AG09309 (cell line): ENCODE measurements around the gene TIMELESS.
"Not testable (repeated sequence)": the region's sequence is repeated elsewhere in the genome, so short reads cannot be mapped to it uniquely, and the experiment has no call there.

Source experiments
- DNase-seq: peaks from one replicate; pipeline ENCODE4 v3.0.0-alpha.2; 2010; ENCODE audit warnings: low read depth
- H3K4me3 ChIP-seq: 2 replicates; pipeline ENCODE4 v1.5.1; 2011; ENCODE audit warnings: mild to moderate bottlenecking, low read depth, low read length, moderate library complexity; ENCODE audit not compliant: control insufficient read depth
- TF ChIP-seq, protein P1 (sequence below): IDR thresholded peaks from 2 replicates; pipeline ENCODE4 v1.5.1; 2011; ENCODE audit warnings: mild to moderate bottlenecking, low read depth, low read length, inconsistent platforms; ENCODE audit not compliant: insufficient read depth, control insufficient read depth; ENCODE audit errors: missing control alignments

TIMELESS gene, protein sequence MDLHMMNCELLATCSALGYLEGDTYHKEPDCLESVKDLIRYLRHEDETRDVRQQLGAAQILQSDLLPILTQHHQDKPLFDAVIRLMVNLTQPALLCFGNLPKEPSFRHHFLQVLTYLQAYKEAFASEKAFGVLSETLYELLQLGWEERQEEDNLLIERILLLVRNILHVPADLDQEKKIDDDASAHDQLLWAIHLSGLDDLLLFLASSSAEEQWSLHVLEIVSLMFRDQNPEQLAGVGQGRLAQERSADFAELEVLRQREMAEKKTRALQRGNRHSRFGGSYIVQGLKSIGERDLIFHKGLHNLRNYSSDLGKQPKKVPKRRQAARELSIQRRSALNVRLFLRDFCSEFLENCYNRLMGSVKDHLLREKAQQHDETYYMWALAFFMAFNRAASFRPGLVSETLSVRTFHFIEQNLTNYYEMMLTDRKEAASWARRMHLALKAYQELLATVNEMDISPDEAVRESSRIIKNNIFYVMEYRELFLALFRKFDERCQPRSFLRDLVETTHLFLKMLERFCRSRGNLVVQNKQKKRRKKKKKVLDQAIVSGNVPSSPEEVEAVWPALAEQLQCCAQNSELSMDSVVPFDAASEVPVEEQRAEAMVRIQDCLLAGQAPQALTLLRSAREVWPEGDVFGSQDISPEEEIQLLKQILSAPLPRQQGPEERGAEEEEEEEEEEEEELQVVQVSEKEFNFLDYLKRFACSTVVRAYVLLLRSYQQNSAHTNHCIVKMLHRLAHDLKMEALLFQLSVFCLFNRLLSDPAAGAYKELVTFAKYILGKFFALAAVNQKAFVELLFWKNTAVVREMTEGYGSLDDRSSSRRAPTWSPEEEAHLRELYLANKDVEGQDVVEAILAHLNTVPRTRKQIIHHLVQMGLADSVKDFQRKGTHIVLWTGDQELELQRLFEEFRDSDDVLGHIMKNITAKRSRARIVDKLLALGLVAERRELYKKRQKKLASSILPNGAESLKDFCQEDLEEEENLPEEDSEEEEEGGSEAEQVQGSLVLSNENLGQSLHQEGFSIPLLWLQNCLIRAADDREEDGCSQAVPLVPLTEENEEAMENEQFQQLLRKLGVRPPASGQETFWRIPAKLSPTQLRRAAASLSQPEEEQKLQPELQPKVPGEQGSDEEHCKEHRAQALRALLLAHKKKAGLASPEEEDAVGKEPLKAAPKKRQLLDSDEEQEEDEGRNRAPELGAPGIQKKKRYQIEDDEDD

DNA sequence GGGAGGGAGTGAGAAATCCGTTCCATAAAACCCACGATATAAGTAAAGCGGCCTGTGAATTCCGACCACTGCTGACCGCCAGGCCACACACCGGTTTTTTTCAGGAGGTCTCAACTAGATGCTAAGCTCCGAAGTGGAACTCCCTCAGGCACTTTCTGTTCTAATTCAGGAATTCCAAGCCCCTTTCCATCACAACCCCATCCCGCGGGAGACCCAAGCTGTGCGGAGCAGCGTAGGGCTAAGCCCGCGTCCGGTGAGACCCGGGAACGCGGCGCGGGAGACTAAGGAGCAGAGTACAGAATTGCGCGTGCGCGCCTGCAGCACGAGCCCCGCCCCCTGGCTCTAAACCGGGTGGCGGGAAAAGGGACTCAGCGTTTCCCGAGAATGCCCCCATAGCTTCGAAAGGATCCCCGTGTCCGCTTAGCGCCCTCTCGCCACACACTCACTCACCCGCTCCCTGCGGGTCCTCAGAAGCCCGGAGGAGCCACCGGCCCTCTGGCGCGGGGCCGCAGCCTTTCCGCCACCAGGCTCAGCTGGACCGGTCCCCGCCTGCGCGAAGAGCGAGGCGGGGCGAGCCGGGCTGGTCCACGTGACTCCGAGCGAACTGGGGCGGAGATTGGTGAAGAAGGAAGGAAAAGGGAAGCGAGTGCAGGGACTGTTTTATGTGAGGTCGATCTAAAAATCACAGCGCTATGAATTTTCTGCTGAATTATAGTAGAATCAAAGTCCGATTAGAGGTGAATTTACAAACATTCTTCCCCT lies at the start of gene TIMELESS:
TIMELESS (minus strand) TSS at position 567 of the 762 bp plus-strand sequence. CDS start 15,256 bp downstream, outside the sequence.
- no peak for DNase-seq
- H3K4me3 ChIP-seq, result peak within 1 kb of the TSS; percentile 89
- TF ChIP-seq, protein P1, sequence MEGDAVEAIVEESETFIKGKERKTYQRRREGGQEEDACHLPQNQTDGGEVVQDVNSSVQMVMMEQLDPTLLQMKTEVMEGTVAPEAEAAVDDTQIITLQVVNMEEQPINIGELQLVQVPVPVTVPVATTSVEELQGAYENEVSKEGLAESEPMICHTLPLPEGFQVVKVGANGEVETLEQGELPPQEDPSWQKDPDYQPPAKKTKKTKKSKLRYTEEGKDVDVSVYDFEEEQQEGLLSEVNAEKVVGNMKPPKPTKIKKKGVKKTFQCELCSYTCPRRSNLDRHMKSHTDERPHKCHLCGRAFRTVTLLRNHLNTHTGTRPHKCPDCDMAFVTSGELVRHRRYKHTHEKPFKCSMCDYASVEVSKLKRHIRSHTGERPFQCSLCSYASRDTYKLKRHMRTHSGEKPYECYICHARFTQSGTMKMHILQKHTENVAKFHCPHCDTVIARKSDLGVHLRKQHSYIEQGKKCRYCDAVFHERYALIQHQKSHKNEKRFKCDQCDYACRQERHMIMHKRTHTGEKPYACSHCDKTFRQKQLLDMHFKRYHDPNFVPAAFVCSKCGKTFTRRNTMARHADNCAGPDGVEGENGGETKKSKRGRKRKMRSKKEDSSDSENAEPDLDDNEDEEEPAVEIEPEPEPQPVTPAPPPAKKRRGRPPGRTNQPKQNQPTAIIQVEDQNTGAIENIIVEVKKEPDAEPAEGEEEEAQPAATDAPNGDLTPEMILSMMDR, result no peak

- DNase-seq, H3K4me3 ChIP-seq: not testable (repeated sequence)
Observed at GRCh38 chr12:56498126-56498902, 49.1 kb upstream of the TIMELESS start.

GRCh38 chr12:56496704-56497103 lies 47.5 kb upstream of the TIMELESS start:
- TF ChIP-seq, protein P1, result peak; percentile 44
- H3K4me3 ChIP-seq, result not testable (repeated sequence)

GRCh38 chr12:56494481-56494880 lies 45.3 kb upstream of the TIMELESS start:
- not testable (repeated sequence) for H3K4me3 ChIP-seq, DNase-seq

More at GRCh38 chr12:56496704-56497103, 47.5 kb upstream of the TIMELESS start:
- DNase-seq, result not testable (repeated sequence)

GRCh38 chr12:56494106-56494415 lies 44.8 kb upstream of the TIMELESS start:
- not testable (repeated sequence) for H3K4me3 ChIP-seq, DNase-seq

DNA sequence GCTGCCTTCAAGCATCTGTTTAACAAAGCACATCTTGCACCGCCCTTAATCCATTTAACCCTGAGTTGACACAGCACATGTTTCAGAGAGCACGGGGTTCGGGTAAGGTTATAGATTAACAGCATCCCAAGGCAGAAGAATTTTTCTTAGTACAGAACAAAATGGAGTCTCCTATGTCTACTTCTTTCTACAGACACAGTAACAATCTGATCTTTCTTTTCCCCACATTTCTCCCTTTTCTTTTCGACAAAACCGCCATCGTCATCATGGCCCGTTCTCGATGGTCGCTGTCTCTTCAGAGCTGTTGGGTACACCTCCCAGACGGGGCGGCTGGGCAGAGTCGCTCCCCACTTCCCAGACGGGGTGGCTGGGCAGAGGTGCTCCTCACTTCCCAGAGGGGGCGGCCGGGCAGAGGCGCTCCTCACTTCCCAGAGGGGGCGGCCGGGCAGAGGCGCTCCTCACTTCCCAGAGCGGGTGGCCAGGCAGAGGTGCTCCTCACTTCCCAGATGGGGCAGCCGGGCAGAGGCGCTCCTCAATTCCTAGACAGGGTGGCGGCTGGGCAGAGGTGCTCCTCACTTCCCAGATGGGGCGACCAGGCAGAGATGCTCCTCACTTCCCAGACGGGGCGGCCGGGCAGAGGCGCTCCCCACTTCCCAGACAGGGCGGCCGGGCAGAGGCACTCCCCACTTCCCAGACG lies 44.3 kb upstream of the TIMELESS start:
- H3K4me3 ChIP-seq, DNase-seq: not testable (repeated sequence)

DNA sequence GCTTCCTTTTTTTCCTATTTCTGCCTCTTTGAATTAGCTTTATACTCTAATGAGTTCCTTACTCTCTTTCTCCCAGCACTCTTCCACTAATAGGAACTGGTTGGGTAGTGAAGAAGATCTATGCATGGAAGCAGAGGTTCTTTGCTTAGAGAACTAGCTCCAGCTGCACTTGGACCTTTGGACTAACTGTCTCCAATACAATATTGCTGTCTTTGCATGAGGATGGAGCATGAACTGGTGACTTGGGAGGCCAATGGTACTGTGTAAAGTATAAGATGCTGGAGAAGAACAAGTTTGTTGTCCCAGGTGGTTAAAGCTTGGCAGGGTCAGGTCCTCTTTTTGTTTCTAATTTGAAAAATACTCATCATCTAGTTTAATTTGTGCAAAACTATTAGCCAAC lies 41.1 kb upstream of the TIMELESS start:
- DNase-seq, result no peak
- TF ChIP-seq, protein P1, result no peak
- no peak overlapping the region for H3K4me3 ChIP-seq
